Transverse colon (tissue), 4 donors: ENCODE results near the gene TSN. TPM values are rescaled to one million over a fixed set of nuclear protein-coding genes. Genes with fewer than 3 reads are reported as not detected.
"Not testable (repeated sequence)": the region's sequence is repeated elsewhere in the genome, so short reads cannot be mapped to it uniquely, and the experiment has no call there.

Source experiments
- DNase-seq: peaks from one replicate; pipeline ENCODE4 v3.0.0-alpha.2; 2019
- H3K27ac ChIP-seq, 4 donors: fragments of 200-600 bp; sonication (generic); 2 replicates each; pipeline ENCODE4 v1.5.1; 2016 to 2018; ENCODE audit warnings: inconsistent platforms in 4 of 4
- H3K27me3 ChIP-seq: fragments of 200-600 bp; sonication (generic); 2 replicates; pipeline ENCODE4 v1.5.1; 2017; ENCODE audit warnings: inconsistent platforms
- H3K36me3 ChIP-seq, 4 donors: fragments of 200-600 bp; sonication (generic); 2 replicates each; pipeline ENCODE4 v1.5.1; 2017 to 2019; ENCODE audit warnings: inconsistent platforms in 4 of 4
- H3K4me1 ChIP-seq, 4 donors: fragments of 200-600 bp; sonication (generic); 2 replicates each; pipeline ENCODE4 v1.5.1; 2017 to 2020; ENCODE audit warnings: inconsistent platforms in 4 of 4
- H3K4me3 ChIP-seq, 4 donors: fragments of 200-600 bp; sonication (generic); 1 replicate in 1 of 4; 2 replicates in 3 of 4; pipeline versions ENCODE4 v1.5.1 to v1.6.1; 2017 to 2019; ENCODE audit warnings: inconsistent platforms in 4 of 4
- H3K9me3 ChIP-seq, 2 donors: fragments of 200-600 bp; sonication (generic); 2 replicates each; pipeline ENCODE4 v1.5.1; 2017 to 2019; ENCODE audit warnings: inconsistent platforms in 2 of 2
- EP300 ChIP-seq: sonication (generic); formaldehyde crosslinking; IDR thresholded peaks from one replicate; pipeline ENCODE4 v1.6.1; 2017; ENCODE audit warnings: antibody characterized with exemption, low read depth
- POLR2A ChIP-seq: fragments of 450-650 bp; IDR thresholded peaks from one replicate; pipeline ENCODE4 v1.6.1; 2016; ENCODE audit warnings: antibody characterized with exemption, mild to moderate bottlenecking, moderate library complexity
- POLR2AphosphoS5 ChIP-seq, 3 donors: sonication (generic); formaldehyde crosslinking; IDR thresholded peaks; one replicate each; pipeline ENCODE4 v1.6.1; 2016; ENCODE audit warnings: antibody characterized with exemption in 3 of 3
- WGBS, 2 donors: methylation state at CpG; one replicate each; pipeline ENCODE4 v1.1.5; 2018; ENCODE audit warnings: low coverage in 1 of 2; 5-methylcytosine and 5-hydroxymethylcytosine counted together
- in situ Hi-C, 4 donors: fragments of 200-750 bp; cut with MboI; loops; one replicate each; pipeline versions ENCODE4 v1.15.0 to v1.15.1; 2017; ENCODE audit warnings: low sequenced_read_pairs in 3 of 4, low pct_ligation_motif_present in 1 of 4, low pct_unique_long_range_greater_than_20kb in 1 of 4
- intact Hi-C: fragments of 100-400 bp; cut with DNase I; formaldehyde crosslinking; loops from one replicate; pipeline ENCODE4 v1.15.1; 2023; ENCODE audit warnings: low total_unique reads
- total RNA-seq, 4 donors: library from RNA; depleted of rRNA; stranded (reverse); fragments of >200 nt; gene quantifications; one replicate each; pipeline ENCODE4 v1.1.0, GENCODE V29; 2016
- TF ChIP-seq, protein P1 (sequence below), 5 experiments: fragments of 200-600 bp in 3 of 5; fragments of 450-650 bp in 2 of 5; sonication (generic) in 3 of 5; IDR thresholded peaks; 1 replicate in 2 of 5; 2 replicates in 3 of 5; pipeline ENCODE4 v1.5.1; 2016 to 2017; ENCODE audit warnings: antibody characterized with exemption in 5 of 5, inconsistent platforms in 3 of 5, mild to moderate bottlenecking in 2 of 5, moderate library complexity in 1 of 5

The TSN gene
- total RNA-seq, 4 donors from 2014 or later, result 8.2 to 33.5 (median 23.7) TPM

DNA sequence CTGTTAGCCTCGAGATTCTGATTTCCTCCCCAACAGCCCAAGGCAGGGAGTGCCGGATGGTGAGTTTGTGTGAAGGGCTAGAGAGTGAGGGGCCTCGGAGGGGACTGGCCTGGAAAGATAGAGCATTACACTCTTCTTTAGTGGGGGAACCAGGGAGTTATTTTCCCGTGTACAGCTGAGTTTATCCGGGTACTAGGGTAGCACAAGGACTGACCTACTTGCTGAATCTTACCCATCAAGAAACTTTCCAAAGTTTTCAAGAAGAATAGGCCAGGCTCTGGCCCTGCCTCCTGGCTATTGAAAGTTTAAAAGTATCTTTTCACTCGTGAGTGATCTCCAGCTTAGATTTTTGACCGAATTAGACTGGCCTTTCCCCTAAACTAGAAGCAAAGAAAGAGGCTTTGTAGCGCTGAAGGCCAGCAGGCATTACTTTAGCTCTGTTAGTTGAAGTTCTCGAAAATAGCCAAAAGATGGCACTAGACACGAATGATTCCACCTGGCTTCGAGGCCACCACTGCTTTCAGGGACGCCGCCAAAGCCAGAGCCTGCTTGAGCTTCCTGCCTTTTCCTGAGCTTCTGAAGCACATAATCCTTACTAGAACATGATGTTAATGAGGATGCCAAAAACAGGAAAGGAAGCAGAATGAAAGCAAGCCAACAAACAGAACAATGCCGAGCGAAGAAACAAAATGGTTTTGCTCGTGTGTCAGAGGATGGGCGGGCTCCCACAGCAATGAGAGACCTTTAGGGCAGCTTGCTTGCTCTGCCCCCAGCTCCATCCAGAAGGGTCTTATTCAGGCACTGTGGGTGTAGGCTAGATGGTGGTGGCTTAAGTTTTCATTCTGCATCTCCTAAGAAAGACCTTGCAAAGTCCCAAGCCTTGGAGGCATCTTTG is 55.8 kb downstream of the TSN start:
- Histone ChIP-seq H3K27me3 (no peaks in the 10 kb centered on the region), H3K27ac (no peak overlapping the region), H3K4me1 (no peaks in the 10 kb centered on the region), H3K36me3 (no peaks in the 10 kb centered on the region), H3K9me3 (no peaks in the 10 kb centered on the region), H3K4me3 (no peak overlapping the region)
- 33 to 34% methylated on average over 11 to 17 of the region's 17 CpGs for WGBS, 2 donors
- in situ Hi-C loops, result no loop called here
- peak; percentile 41 for DNase-seq
- TF ChIP-seq, protein P1, sequence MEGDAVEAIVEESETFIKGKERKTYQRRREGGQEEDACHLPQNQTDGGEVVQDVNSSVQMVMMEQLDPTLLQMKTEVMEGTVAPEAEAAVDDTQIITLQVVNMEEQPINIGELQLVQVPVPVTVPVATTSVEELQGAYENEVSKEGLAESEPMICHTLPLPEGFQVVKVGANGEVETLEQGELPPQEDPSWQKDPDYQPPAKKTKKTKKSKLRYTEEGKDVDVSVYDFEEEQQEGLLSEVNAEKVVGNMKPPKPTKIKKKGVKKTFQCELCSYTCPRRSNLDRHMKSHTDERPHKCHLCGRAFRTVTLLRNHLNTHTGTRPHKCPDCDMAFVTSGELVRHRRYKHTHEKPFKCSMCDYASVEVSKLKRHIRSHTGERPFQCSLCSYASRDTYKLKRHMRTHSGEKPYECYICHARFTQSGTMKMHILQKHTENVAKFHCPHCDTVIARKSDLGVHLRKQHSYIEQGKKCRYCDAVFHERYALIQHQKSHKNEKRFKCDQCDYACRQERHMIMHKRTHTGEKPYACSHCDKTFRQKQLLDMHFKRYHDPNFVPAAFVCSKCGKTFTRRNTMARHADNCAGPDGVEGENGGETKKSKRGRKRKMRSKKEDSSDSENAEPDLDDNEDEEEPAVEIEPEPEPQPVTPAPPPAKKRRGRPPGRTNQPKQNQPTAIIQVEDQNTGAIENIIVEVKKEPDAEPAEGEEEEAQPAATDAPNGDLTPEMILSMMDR (IDR thresholded peaks at IDR 0.05), result peak in 4 of 5 experiments; percentile 40 to 52 (median 48)
- no peak for TF ChIP-seq POLR2A
- intact Hi-C loops, result no loop called here

DNA sequence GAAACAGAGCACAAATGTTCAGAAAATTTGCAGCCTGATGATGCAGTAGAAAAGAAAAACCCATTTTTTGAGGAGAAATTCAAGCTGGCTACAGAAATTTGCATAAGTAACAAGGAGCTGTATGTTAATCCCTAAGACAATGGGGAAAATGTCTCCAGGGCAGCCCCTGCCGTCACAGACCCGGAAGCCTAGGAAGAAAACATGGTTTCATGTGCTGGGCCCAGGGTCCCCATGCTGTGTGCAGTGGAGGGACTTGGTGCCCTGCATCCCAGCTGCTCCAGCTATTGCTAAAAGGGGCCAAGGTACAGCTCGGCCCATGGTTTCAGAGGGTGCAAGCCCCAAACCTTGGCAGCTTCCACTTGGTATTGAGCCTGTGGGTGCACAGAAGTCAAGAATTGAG is 57.6 kb downstream of the TSN start:
- H3K4me1 ChIP-seq, H3K4me3 ChIP-seq, H3K36me3 ChIP-seq, H3K27me3 ChIP-seq, DNase-seq, H3K27ac ChIP-seq, H3K9me3 ChIP-seq, in situ Hi-C loops, intact Hi-C loops: not testable (repeated sequence)
- WGBS, 2 donors, result 90 to 98% methylated on average over 2 to 3 of the region's 3 CpGs

DNA sequence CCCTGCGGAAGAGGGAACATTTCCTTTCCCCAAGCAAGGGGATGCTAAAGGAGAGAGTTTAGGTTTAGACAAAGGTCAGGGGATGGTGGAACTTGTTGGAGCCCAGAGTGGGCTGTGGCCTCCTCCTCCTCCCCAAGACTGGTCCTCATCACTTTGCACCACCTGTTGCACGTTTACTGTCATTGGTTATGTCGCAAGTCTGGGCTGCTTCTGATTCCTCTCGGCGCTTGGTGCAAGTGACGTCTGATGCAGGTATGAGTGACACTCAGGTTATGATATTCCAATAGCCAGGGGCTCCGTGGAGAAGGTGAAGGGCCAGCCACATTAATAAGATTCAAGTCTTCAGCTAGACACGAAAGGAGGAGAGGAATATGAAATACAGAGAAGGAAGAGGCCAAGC is 59.8 kb downstream of the TSN start:
- TF ChIP-seq, protein P1 (IDR thresholded peaks at IDR 0.05), result no peak
- no peak for TF ChIP-seq POLR2A
- no peak for TF ChIP-seq EP300
- no peak for TF ChIP-seq POLR2AphosphoS5 (IDR thresholded peaks at IDR 0.05)
- in situ Hi-C loops, result no loop called here
- H3K27ac ChIP-seq, result no peak overlapping the region
- 85 to 89% methylated on average over 6 to 8 of the region's 8 CpGs for WGBS, 2 donors
- DNase-seq, result no peak
- H3K36me3 ChIP-seq, result no peaks in the 10 kb centered on the region
- intact Hi-C loops, result no loop called here
- no peaks in the 10 kb centered on the region for H3K4me1 ChIP-seq
- no peak overlapping the region for H3K4me3 ChIP-seq
- no peaks in the 10 kb centered on the region for H3K27me3 ChIP-seq
- no peaks in the 10 kb centered on the region for H3K9me3 ChIP-seq

DNA sequence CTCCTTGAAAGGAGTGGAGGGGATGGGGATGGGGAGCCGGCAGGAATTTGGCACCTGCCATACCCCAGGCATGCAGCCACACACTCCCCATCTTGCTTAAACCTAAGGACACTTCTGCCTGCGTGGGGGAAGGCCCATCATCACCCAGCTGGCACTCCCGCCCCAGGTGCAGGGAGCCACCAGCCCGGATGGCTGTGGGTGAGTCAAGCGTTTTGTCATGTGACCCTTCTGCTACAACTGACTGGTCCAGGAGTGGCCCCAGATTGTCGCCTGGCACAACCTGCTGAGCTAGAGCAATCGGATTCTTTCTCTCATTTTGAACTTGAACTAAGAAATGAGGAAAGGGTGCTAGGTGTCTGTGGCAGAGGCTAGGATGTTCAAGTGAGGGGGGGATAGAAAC is 61.3 kb downstream of the TSN start:
- no peak for DNase-seq
- H3K4me1 ChIP-seq, result no peaks in the 10 kb centered on the region
- in situ Hi-C loops, result no loop called here
- TF ChIP-seq, protein P1 (IDR thresholded peaks at IDR 0.05), result no peak
- TF ChIP-seq POLR2A, result no peak
- no peak for TF ChIP-seq POLR2AphosphoS5 (IDR thresholded peaks at IDR 0.05)
- TF ChIP-seq EP300, result no peak
- no peaks in the 10 kb centered on the region for H3K27me3 ChIP-seq
- intact Hi-C loops, result no loop called here
- H3K9me3 ChIP-seq, result no peaks in the 10 kb centered on the region
- H3K4me3 ChIP-seq, result no peak overlapping the region
- H3K27ac ChIP-seq, result no peak overlapping the region
- no peaks in the 10 kb centered on the region for H3K36me3 ChIP-seq
- WGBS, 2 donors, result 83% methylated on average over 7 of the region's 7 CpGs; no CpG with 5 or more reads in 1 of the 2 donors

DNA sequence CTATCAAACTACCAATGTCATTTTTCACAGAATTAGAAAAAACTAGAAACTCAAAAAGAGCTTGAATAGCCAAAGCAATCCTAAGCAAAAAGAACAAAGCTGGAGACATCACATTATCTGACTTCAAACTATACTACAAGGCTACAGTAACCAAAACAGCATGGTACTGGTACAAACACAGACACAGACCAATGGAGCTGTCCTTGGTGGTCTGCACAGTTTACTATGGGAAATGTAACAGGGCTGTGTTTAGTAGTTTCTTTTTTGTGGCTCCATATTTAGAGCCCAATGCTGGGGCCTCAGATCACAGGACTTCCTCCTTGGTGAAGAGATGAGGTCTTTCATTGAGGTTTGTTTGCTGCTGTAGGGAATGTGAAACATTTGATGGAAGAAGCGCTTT is 61.9 kb downstream of the TSN start:
- WGBS, 2 donors, result 86% methylated on average over 1 of the region's 1 CpG; no CpG with 5 or more reads in 1 of the 2 donors
- H3K4me3 ChIP-seq, intact Hi-C loops: not testable (repeated sequence)

More for the DNA sequence above, 61.9 kb downstream of the TSN start:
- H3K9me3 ChIP-seq, H3K36me3 ChIP-seq, in situ Hi-C loops, H3K27me3 ChIP-seq, H3K4me1 ChIP-seq, DNase-seq, H3K27ac ChIP-seq: not testable (repeated sequence)

Other genes starting within 250 kb of the TSN start
- under 1 TPM in 1 of 4 donors, not detected in 3; under 0.01 TPM for gene RNU4ATAC, start 224.8 kb upstream of the TSN start, total RNA-seq
- 10 to 100 TPM; 43.0 to 53.9 (median 51.3) TPM for gene CLASP1, start 106.2 kb upstream of the TSN start, total RNA-seq
- gene NIFK, start 18.8 kb upstream of the TSN start, total RNA-seq, result 10 to 100 TPM; 10.9 to 32.7 (median 18.7) TPM